ENCODE results near the gene PHACTR3.

The PHACTR3 gene

DNA sequence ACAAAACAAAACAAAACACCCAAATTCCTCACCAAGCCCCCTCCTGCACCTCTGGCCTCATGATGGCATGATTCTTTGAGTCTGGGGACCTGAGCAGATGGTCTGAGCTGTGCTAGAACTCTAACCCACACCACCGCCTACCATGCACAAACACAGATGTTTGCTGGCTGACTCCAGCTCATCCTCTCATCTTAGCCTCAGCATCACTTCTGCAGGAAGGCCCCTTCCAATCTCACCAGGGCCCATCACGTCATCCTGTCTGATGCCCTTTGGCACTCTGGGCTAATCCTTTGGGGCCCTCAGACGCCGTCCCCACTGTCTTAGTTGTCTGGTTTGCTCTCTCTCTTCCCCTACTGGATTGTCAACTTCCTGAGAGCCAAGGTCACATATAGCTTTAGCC lies 85.8 kb downstream of the PHACTR3 start:
- H2BK5ac ChIP-seq (ENCODE audit: low read depth, low read length, poor library complexity, severe bottlenecking) = no peak overlapping the region
- H2BK15ac ChIP-seq (ENCODE audit: low read depth, poor library complexity, severe bottlenecking) = no peak overlapping the region
- H3K27me3 ChIP-seq (ENCODE audit: control insufficient read depth in 1 of 2, insufficient read depth in 1 of 2, low read length in 2 of 2) = peaks cover 0 to 6% of the 10 kb centered on the region in 2 experiments
- H2AFZ ChIP-seq (ENCODE audit: low read depth, low read length) = no peak overlapping the region
- no peak overlapping the region for H3K18ac ChIP-seq (ENCODE audit: low read depth in 1 of 2, low read length in 2 of 2)
- no peak overlapping the region for H3K4me3 ChIP-seq (ENCODE audit: insufficient read depth in 1 of 2, low read depth in 1 of 2, low read length in 2 of 2)
- H3K9ac ChIP-seq (ENCODE audit: low read length) = no peak overlapping the region
- H3K4ac ChIP-seq (ENCODE audit: low read depth in 1 of 2, low read length in 2 of 2) = no peak overlapping the region
- no peak for DNase-seq
- H4K91ac ChIP-seq (ENCODE audit: low read length) = no peak overlapping the region
- H2BK12ac ChIP-seq (ENCODE audit: low read length in 2 of 2) = no peak overlapping the region
- H3K4me1 ChIP-seq (ENCODE audit: control insufficient read depth, insufficient read depth, low read depth, low read length) = no peaks in the 10 kb centered on the region
- H3K4me2 ChIP-seq (ENCODE audit: low read length, poor library complexity, severe bottlenecking) = no peak overlapping the region
- no peak overlapping the region for H3K14ac ChIP-seq (ENCODE audit: low read length in 2 of 2)
- H2BK120ac ChIP-seq (ENCODE audit: low read depth, low read length) = no peak overlapping the region
- no peaks in the 10 kb centered on the region for H3K9me3 ChIP-seq (ENCODE audit: control insufficient read depth, low read length)
- H2AK5ac ChIP-seq (ENCODE audit: low read length, severe bottlenecking) = no peak overlapping the region
- no peaks in the 10 kb centered on the region for H3K36me3 ChIP-seq (ENCODE audit: control insufficient read depth in 1 of 2, insufficient read depth in 2 of 2, low read depth in 1 of 2, low read length in 2 of 2)
- no peak overlapping the region for H3K23ac ChIP-seq (ENCODE audit: low read length in 2 of 2)
- no peak overlapping the region for H3K27ac ChIP-seq (ENCODE audit: low read length, poor library complexity, severe bottlenecking)
- no peaks in the 10 kb centered on the region for H3K79me1 ChIP-seq (replicated peaks; ENCODE audit: low read length, poor library complexity, severe bottlenecking)
- WGBS = 57% methylated on average over 4 of the region's 4 CpGs
- H4K8ac ChIP-seq (ENCODE audit: low read length) = no peak overlapping the region

DNA sequence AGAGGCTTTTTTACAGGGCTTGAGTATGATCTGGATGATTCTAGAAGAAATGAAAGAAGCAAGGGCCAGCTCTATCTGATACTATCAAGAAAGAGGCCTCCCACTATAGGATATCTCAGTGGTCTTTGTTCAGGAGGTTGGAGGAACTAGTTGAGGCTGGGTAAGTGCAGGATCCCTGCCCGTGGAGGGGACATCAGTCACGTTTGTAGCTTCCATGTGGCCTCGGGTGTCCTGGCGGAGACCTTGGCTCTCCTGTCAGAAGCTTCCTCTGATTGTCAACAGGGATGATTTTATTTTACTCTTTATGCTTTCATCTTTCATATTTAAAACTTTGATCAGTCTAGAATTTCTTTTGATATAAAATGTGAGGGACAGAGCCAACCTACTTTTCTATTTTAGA lies 86.6 kb downstream of the PHACTR3 start:
- Histone ChIP-seq H3K9me3 (ENCODE audit: control insufficient read depth, low read length) (no peaks in the 10 kb centered on the region), H2AFZ (ENCODE audit: low read depth, low read length) (no peak overlapping the region), H3K4me3 (ENCODE audit: insufficient read depth in 1 of 2, low read depth in 1 of 2, low read length in 2 of 2) (no peak overlapping the region), H3K14ac (ENCODE audit: low read length in 2 of 2) (no peak overlapping the region), H3K4ac (ENCODE audit: low read depth in 1 of 2, low read length in 2 of 2) (no peak overlapping the region), H2AK5ac (ENCODE audit: low read length, severe bottlenecking) (no peak overlapping the region), H2BK5ac (ENCODE audit: low read depth, low read length, poor library complexity, severe bottlenecking) (no peak overlapping the region), H4K8ac (ENCODE audit: low read length) (no peak overlapping the region), H2BK12ac (ENCODE audit: low read length in 2 of 2) (no peak overlapping the region), H3K79me1 (replicated peaks; ENCODE audit: low read length, poor library complexity, severe bottlenecking) (no peaks in the 10 kb centered on the region), H3K27me3 (ENCODE audit: control insufficient read depth in 1 of 2, insufficient read depth in 1 of 2, low read length in 2 of 2) (peaks cover 0 to 6% of the 10 kb centered on the region in 2 experiments), H2BK15ac (ENCODE audit: low read depth, poor library complexity, severe bottlenecking) (no peak overlapping the region), H3K4me2 (ENCODE audit: low read length, poor library complexity, severe bottlenecking) (no peak overlapping the region), H3K36me3 (ENCODE audit: control insufficient read depth in 1 of 2, insufficient read depth in 2 of 2, low read depth in 1 of 2, low read length in 2 of 2) (no peaks in the 10 kb centered on the region), H2BK120ac (ENCODE audit: low read depth, low read length) (no peak overlapping the region), H4K91ac (ENCODE audit: low read length) (no peak overlapping the region), H3K23ac (ENCODE audit: low read length in 2 of 2) (no peak overlapping the region), H3K4me1 (ENCODE audit: control insufficient read depth, insufficient read depth, low read depth, low read length) (no peaks in the 10 kb centered on the region), H3K27ac (ENCODE audit: low read length, poor library complexity, severe bottlenecking) (no peak overlapping the region), H3K18ac (ENCODE audit: low read depth in 1 of 2, low read length in 2 of 2) (no peak overlapping the region), H3K9ac (ENCODE audit: low read length) (no peak overlapping the region)
- DNase-seq = no peak
- WGBS = 17% methylated on average over 1 of the region's 4 CpGs

DNA sequence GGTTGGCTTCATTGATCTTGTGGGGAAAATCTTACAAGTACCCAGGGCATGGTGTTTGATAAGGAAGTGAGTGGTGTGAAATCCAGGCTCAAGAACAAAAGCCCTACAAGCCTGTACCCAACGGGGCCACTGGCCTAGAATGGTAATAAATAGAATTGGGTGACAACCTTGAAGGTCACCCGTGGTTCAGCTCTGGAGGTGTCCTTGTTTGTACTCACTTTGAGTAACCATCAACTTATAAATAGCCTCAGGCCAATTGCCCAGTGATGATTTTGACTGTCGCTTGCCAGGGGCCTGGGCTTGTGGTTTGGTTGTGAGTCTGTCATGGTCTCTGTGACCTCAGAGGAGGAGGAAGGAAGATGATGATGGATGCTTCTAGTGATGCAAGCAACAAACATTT lies 87.8 kb downstream of the PHACTR3 start:
- 79% methylated on average over 2 of the region's 3 CpGs for WGBS
- no peak overlapping the region for H4K8ac ChIP-seq (ENCODE audit: low read length)
- no peak overlapping the region for H4K91ac ChIP-seq (ENCODE audit: low read length)
- H2BK15ac ChIP-seq (ENCODE audit: low read depth, poor library complexity, severe bottlenecking) = no peak overlapping the region
- H2AFZ ChIP-seq (ENCODE audit: low read depth, low read length) = no peak overlapping the region
- H3K4me3 ChIP-seq (ENCODE audit: insufficient read depth in 1 of 2, low read depth in 1 of 2, low read length in 2 of 2) = no peak overlapping the region
- H3K4ac ChIP-seq (ENCODE audit: low read depth in 1 of 2, low read length in 2 of 2) = no peak overlapping the region
- no peak overlapping the region for H2AK5ac ChIP-seq (ENCODE audit: low read length, severe bottlenecking)
- H3K27ac ChIP-seq (ENCODE audit: low read length, poor library complexity, severe bottlenecking) = no peak overlapping the region
- no peak overlapping the region for H3K9ac ChIP-seq (ENCODE audit: low read length)
- no peaks in the 10 kb centered on the region for H3K36me3 ChIP-seq (ENCODE audit: control insufficient read depth in 1 of 2, insufficient read depth in 2 of 2, low read depth in 1 of 2, low read length in 2 of 2)
- H3K14ac ChIP-seq (ENCODE audit: low read length in 2 of 2) = no peak overlapping the region
- no peak overlapping the region for H3K4me2 ChIP-seq (ENCODE audit: low read length, poor library complexity, severe bottlenecking)
- no peak overlapping the region for H2BK120ac ChIP-seq (ENCODE audit: low read depth, low read length)
- no peak overlapping the region for H2BK5ac ChIP-seq (ENCODE audit: low read depth, low read length, poor library complexity, severe bottlenecking)
- DNase-seq = no peak
- H3K23ac ChIP-seq (ENCODE audit: low read length in 2 of 2) = no peak overlapping the region
- no peak overlapping the region for H2BK12ac ChIP-seq (ENCODE audit: low read length in 2 of 2)
- no peak overlapping the region for H3K18ac ChIP-seq (ENCODE audit: low read depth in 1 of 2, low read length in 2 of 2)
- H3K27me3 ChIP-seq (ENCODE audit: control insufficient read depth in 1 of 2, insufficient read depth in 1 of 2, low read length in 2 of 2) = peaks cover 0 to 6% of the 10 kb centered on the region in 2 experiments
- no peaks in the 10 kb centered on the region for H3K79me1 ChIP-seq (replicated peaks; ENCODE audit: low read length, poor library complexity, severe bottlenecking)
- no peaks in the 10 kb centered on the region for H3K4me1 ChIP-seq (ENCODE audit: control insufficient read depth, insufficient read depth, low read depth, low read length)
- H3K9me3 ChIP-seq (ENCODE audit: control insufficient read depth, low read length) = no peaks in the 10 kb centered on the region

DNA sequence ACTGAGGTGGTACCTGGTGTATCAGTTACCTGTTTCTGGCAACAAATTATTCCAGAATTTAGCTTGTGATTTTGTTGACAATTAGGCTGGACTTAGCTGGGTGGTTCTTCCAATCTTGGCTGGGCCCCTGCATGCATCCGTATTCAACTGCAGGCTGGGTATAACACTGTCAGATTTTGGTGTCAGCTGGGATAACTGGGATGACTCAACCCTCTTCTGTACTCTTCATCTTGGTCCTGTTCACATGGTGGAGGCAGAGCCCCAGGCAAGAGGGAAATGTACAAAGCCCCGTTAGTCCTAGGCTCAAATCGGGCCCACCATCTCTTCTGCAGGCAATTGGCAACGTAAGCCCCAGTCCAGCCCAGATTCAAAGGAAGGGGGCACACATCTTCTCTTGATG lies 89.2 kb downstream of the PHACTR3 start:
- Histone ChIP-seq H3K23ac (ENCODE audit: low read length in 2 of 2) (no peak overlapping the region), H2BK15ac (ENCODE audit: low read depth, poor library complexity, severe bottlenecking) (no peak overlapping the region), H3K79me1 (replicated peaks; ENCODE audit: low read length, poor library complexity, severe bottlenecking) (no peaks in the 10 kb centered on the region), H4K8ac (ENCODE audit: low read length) (no peak overlapping the region), H3K4me3 (ENCODE audit: insufficient read depth in 1 of 2, low read depth in 1 of 2, low read length in 2 of 2) (no peak overlapping the region), H3K9me3 (ENCODE audit: control insufficient read depth, low read length) (no peaks in the 10 kb centered on the region), H2BK12ac (ENCODE audit: low read length in 2 of 2) (no peak overlapping the region), H2BK5ac (ENCODE audit: low read depth, low read length, poor library complexity, severe bottlenecking) (no peak overlapping the region), H2AFZ (ENCODE audit: low read depth, low read length) (no peak overlapping the region), H2AK5ac (ENCODE audit: low read length, severe bottlenecking) (no peak overlapping the region), H3K36me3 (ENCODE audit: control insufficient read depth in 1 of 2, insufficient read depth in 2 of 2, low read depth in 1 of 2, low read length in 2 of 2) (no peaks in the 10 kb centered on the region), H3K14ac (ENCODE audit: low read length in 2 of 2) (no peak overlapping the region), H3K4me1 (ENCODE audit: control insufficient read depth, insufficient read depth, low read depth, low read length) (no peaks in the 10 kb centered on the region), H3K4ac (ENCODE audit: low read depth in 1 of 2, low read length in 2 of 2) (no peak overlapping the region), H3K4me2 (ENCODE audit: low read length, poor library complexity, severe bottlenecking) (no peak overlapping the region), H2BK120ac (ENCODE audit: low read depth, low read length) (no peak overlapping the region), H3K18ac (ENCODE audit: low read depth in 1 of 2, low read length in 2 of 2) (no peak overlapping the region), H3K27me3 (ENCODE audit: control insufficient read depth in 1 of 2, insufficient read depth in 1 of 2, low read length in 2 of 2) (peaks cover 0 to 6% of the 10 kb centered on the region in 2 experiments), H4K91ac (ENCODE audit: low read length) (no peak overlapping the region), H3K9ac (ENCODE audit: low read length) (no peak overlapping the region), H3K27ac (ENCODE audit: low read length, poor library complexity, severe bottlenecking) (no peak overlapping the region)
- DNase-seq = no peak
- 52% methylated on average over 4 of the region's 4 CpGs for WGBS
